Adipose tissue (tissue), 3 donors: Measurements from ENCODE around the gene CALU. TPM values are rescaled to one million over a fixed set of nuclear protein-coding genes. Genes with fewer than 3 reads are reported as not detected.

ENCODE experiments used
- polyA plus RNA-seq, 3 donors: library from polyadenylated mRNA; stranded (reverse); fragments of 200-250 nt; gene quantifications; one replicate each; pipeline ENCODE4 v1.2.3, GENCODE V29; 2013
- donor health status: healthy with polysubstance abuse.
- donor health status: Bipolar disorder and iron deficiency.
- donor health status: healthy.

Gene CALU
- polyA plus RNA-seq, 3 donors = 21.3 to 75.9 (median 60.5) TPM

Other genes with a start within 250 kb of the CALU start
- 1 to 10 TPM in 2 of 3 donors, under 1 TPM in 1; 0.44 to 2.6 (median 1.6) TPM for gene GARIN1A, start 67.1 kb upstream of the CALU start, polyA plus RNA-seq
- not detected for gene OPN1SW, start 36.4 kb downstream of the CALU start, polyA plus RNA-seq
- gene CCDC136, start 52.6 kb downstream of the CALU start, polyA plus RNA-seq = 1 to 10 TPM in 2 of 3 donors, under 1 TPM in 1; 0.79 to 2.8 (median 1.1) TPM
- 1 to 10 TPM; 5.8 to 9.3 (median 7.3) TPM for gene FLNC, start 91.0 kb downstream of the CALU start, polyA plus RNA-seq
- 100 to 1,000 TPM in 2 of 3 donors, 10 to 100 TPM in 1; 76.4 to 216 (median 158) TPM for gene ATP6V1F, start 123.5 kb downstream of the CALU start, polyA plus RNA-seq
- 1 to 10 TPM in 2 of 3 donors, under 1 TPM in 1; 0.26 to 2.0 (median 1.5) TPM for gene KCP, start 171.3 kb downstream of the CALU start, polyA plus RNA-seq
- 1 to 10 TPM; 2.7 to 4.3 (median 3.7) TPM for gene IRF5, start 198.6 kb downstream of the CALU start, polyA plus RNA-seq